Vagina (tissue), 2 donors: Measurements from ENCODE around the gene CFAP46. TPM values are rescaled to one million over a fixed set of nuclear protein-coding genes. Genes with fewer than 3 reads are reported as not detected.

Experiments used
- DNase-seq, 2 donors: peaks; one replicate each; pipeline ENCODE4 v3.0.0-alpha.2; 2017; ENCODE audit errors: extremely low spot score in 2 of 2
- H3K27ac ChIP-seq: fragments of 200-600 bp; sonication (generic); one replicate; pipeline ENCODE4 v1.5.1; 2019
- H3K27me3 ChIP-seq: fragments of 200-600 bp; sonication (generic); one replicate; pipeline ENCODE4 v1.5.1; 2019
- H3K36me3 ChIP-seq, 2 donors: fragments of 200-600 bp; sonication (generic); one replicate each; pipeline ENCODE4 v1.5.1; 2017 to 2019
- H3K4me1 ChIP-seq: fragments of 200-600 bp; sonication (generic); one replicate; pipeline ENCODE4 v1.5.1; 2019
- H3K4me3 ChIP-seq, 2 donors: fragments of 200-600 bp; sonication (generic); 1 replicate in 1 of 2; 2 replicates in 1 of 2; pipeline ENCODE4 v1.5.1; 2016 to 2019
- H3K9me3 ChIP-seq: fragments of 200-600 bp; sonication (generic); one replicate; pipeline ENCODE4 v1.5.1; 2019
- POLR2A ChIP-seq, 2 donors: fragments of 450-650 bp; IDR thresholded peaks; one replicate each; pipeline ENCODE4 v1.6.1; 2017; ENCODE audit warnings: antibody characterized with exemption in 2 of 2, mild to moderate bottlenecking in 2 of 2, moderate library complexity in 2 of 2
- POLR2AphosphoS5 ChIP-seq, 2 donors: sonication (generic); formaldehyde crosslinking; IDR thresholded peaks; one replicate each; pipeline ENCODE4 v1.9.0; 2017; ENCODE audit warnings: antibody characterized with exemption in 2 of 2, mild to moderate bottlenecking in 2 of 2, low read depth in 1 of 2; ENCODE audit not compliant: insufficient read depth in 1 of 2
- intact Hi-C: fragments of 100-400 bp; cut with DNase I; formaldehyde crosslinking; loops from one replicate; pipeline ENCODE4 v1.15.1; 2023
- total RNA-seq: library from RNA; depleted of rRNA; stranded (reverse); fragments of >200 nt; gene quantifications from one replicate; pipeline ENCODE4 v1.2.3, GENCODE V29; 2016
- TF ChIP-seq, protein P1 (sequence below), 3 experiments: fragments of 450-650 bp in 2 of 3; fragments of 200-600 bp in 1 of 3; sonication (generic) in 1 of 3; IDR thresholded peaks; one replicate each; pipeline ENCODE4 v1.5.1; 2017 to 2019; ENCODE audit warnings: antibody characterized with exemption in 3 of 3, mild to moderate bottlenecking in 2 of 3, moderate library complexity in 2 of 3

The CFAP46 gene
- total RNA-seq, 1 donor from 2014 or later: not detected

DNA sequence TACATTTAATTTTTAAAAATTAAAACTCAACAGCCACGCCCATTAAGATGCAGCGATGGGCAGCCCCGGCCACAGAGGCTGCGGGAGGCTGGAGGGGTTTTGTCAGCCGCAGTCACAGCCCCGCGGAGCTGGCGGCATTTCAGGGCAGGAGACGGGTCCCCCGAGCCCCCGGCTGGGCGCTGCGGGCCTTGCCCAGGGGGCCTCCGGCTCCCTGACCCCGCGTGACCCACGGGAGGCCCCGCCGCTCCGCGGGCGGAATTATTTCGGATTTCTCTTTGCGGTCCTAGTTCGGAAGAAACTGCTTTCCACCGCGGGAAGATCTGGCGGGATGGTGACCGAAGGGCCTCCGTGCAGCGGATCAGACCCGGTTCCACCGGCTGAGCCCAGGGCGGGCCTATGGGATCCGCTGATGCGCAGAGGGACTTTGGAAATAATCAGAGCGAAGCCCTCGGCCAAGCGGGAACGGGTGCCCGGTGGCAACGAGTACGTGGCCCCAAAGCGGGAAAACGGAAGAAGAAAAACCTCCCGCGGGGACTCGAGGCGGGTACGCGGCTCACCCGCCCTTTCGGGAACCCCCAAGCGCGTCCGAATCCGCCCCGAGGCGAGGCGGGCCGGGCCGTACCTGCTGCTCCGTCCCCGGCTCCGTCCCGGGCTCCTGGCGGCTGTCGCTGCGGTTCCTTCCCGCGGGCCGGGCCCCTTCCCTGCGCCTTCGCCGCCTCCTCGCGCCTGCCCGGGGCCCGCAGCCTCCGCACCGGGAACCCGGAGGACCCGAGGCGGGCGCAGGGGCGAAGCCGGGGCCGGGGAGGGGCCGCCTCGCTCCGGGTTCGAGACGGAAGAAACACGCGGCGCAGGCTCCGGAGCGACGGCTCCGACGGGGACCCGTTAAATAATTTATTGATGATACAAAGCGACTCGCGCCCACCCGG lies 158.2 kb downstream of the CFAP46 start:
- no peak for DNase-seq
- TF ChIP-seq, protein P1, sequence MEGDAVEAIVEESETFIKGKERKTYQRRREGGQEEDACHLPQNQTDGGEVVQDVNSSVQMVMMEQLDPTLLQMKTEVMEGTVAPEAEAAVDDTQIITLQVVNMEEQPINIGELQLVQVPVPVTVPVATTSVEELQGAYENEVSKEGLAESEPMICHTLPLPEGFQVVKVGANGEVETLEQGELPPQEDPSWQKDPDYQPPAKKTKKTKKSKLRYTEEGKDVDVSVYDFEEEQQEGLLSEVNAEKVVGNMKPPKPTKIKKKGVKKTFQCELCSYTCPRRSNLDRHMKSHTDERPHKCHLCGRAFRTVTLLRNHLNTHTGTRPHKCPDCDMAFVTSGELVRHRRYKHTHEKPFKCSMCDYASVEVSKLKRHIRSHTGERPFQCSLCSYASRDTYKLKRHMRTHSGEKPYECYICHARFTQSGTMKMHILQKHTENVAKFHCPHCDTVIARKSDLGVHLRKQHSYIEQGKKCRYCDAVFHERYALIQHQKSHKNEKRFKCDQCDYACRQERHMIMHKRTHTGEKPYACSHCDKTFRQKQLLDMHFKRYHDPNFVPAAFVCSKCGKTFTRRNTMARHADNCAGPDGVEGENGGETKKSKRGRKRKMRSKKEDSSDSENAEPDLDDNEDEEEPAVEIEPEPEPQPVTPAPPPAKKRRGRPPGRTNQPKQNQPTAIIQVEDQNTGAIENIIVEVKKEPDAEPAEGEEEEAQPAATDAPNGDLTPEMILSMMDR (IDR thresholded peaks at IDR 0.05): no peak
- TF ChIP-seq POLR2AphosphoS5 (IDR thresholded peaks at IDR 0.05; ENCODE audit: insufficient read depth in 1 of 2, low read depth in 1 of 2) (no peak), POLR2A (IDR thresholded peaks at IDR 0.05) (no peak)
- intact Hi-C loops: no loop called here
- Histone ChIP-seq H3K9me3 (no peaks in the 10 kb centered on the region), H3K4me1 (peaks cover 22% of the 10 kb centered on the region), H3K27ac (no peak overlapping the region), H3K27me3 (peaks cover 5% of the 10 kb centered on the region), H3K4me3 (no peak overlapping the region), H3K36me3 (peaks cover 0 to 31% of the 10 kb centered on the region in 2 donors)

DNA sequence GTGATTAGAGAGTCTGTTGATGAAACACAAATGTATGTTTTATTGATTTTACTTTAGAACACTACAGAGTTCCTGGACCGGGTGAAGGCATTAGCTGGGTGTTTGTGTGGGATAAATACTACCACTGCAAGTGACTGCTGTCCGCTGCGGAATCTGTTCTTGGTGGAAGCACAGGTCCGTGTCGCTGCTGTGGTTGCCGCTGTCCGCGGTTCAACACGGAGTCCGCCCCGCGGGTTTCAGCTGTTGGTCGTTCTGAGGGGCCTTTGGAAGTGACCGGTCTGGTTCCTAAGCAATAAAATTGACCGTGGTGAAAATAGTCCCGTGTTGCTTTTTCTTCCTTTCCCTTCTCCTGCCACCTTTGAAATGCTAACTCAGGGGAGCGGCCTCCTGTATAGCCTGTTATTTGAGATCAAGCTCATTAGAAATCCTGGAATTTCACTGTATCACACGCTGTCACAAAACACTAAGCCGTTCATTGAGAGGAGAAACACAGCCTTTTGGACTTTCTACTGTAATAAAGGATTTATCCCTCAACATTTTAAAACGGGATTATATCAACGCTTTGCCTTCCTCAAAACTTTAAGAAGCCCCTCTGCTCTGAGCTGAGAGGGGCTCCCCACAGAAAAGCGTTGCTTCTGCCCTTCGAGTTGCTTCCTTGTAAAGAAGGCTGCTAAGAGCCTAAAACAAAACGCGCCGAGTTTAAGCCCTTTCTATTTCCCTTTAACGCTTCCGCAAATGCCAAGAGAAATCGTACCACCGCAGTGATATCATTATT lies 159.0 kb downstream of the CFAP46 start:
- Histone ChIP-seq H3K36me3 (peaks cover 0 to 40% of the 10 kb centered on the region in 2 donors), H3K27ac (no peak overlapping the region), H3K9me3 (no peaks in the 10 kb centered on the region), H3K4me3 (no peak overlapping the region), H3K4me1 (peaks cover 22% of the 10 kb centered on the region), H3K27me3 (peaks cover 5% of the 10 kb centered on the region)
- intact Hi-C loops: no loop called here
- TF ChIP-seq POLR2AphosphoS5 (IDR thresholded peaks at IDR 0.05; ENCODE audit: insufficient read depth in 1 of 2, low read depth in 1 of 2) (no peak), POLR2A (IDR thresholded peaks at IDR 0.05) (no peak)
- TF ChIP-seq, protein P1 (IDR thresholded peaks at IDR 0.05): no peak
- DNase-seq: no peak

DNA sequence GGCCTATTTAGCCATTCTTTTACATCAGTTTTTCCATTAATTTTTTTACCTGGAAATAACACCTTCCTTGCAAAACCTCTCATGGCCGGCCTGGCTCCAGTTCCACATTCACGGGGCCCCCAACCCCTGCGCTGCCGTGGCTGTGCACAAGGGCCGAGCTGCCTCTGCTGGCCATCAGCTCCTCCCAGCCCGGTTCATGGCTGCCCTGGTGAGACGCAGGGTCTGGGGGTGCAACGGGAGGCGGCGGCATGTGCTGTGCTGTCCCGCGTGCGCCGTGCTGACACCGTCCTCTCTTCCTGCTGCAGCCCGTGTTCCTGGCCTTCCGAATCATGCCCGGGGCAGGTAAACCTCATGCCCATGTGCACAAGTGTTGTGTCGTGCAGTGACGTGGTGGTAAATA lies 160.8 kb downstream of the CFAP46 start:
- no peak for TF ChIP-seq POLR2A (IDR thresholded peaks at IDR 0.05)
- TF ChIP-seq POLR2AphosphoS5 (IDR thresholded peaks at IDR 0.05; ENCODE audit: insufficient read depth in 1 of 2, low read depth in 1 of 2): no peak
- TF ChIP-seq, protein P1 (IDR thresholded peaks at IDR 0.05): no peak
- intact Hi-C loops: no loop called here
- H3K27me3 ChIP-seq: peaks cover 5% of the 10 kb centered on the region
- DNase-seq: no peak
- peaks cover 0 to 40% of the 10 kb centered on the region in 2 donors for H3K36me3 ChIP-seq
- H3K4me1 ChIP-seq: peaks cover 4% of the 10 kb centered on the region
- H3K9me3 ChIP-seq: no peaks in the 10 kb centered on the region
- H3K4me3 ChIP-seq: no peak overlapping the region
- H3K27ac ChIP-seq: no peak overlapping the region

DNA sequence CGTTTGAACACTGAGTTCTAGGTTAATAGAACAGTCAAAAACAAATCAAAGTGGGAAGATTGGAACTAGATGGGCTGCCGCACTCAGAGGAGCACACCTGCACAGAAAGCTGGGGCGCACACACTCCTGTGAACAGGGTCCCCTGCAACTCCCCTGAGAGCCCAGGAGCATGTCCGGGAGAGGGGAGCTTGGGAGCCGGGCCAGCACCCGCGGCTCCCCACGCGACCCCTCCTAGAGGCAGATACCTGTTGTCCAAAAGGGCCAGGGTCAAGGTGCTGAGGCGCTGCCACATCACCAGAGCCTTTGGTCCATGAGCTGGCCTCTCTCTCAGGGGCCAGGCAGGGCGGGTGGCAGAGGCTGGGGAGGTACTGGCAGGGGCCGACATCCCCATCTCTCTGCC lies 162.0 kb downstream of the CFAP46 start:
- Histone ChIP-seq H3K27me3 (peaks cover 5% of the 10 kb centered on the region), H3K9me3 (no peaks in the 10 kb centered on the region), H3K27ac (no peak overlapping the region), H3K36me3 (peaks cover 0 to 40% of the 10 kb centered on the region in 2 donors), H3K4me3 (no peak overlapping the region), H3K4me1 (no peaks in the 10 kb centered on the region)
- TF ChIP-seq POLR2A (IDR thresholded peaks at IDR 0.05): no peak
- DNase-seq: no peak
- intact Hi-C loops: no loop called here

DNA sequence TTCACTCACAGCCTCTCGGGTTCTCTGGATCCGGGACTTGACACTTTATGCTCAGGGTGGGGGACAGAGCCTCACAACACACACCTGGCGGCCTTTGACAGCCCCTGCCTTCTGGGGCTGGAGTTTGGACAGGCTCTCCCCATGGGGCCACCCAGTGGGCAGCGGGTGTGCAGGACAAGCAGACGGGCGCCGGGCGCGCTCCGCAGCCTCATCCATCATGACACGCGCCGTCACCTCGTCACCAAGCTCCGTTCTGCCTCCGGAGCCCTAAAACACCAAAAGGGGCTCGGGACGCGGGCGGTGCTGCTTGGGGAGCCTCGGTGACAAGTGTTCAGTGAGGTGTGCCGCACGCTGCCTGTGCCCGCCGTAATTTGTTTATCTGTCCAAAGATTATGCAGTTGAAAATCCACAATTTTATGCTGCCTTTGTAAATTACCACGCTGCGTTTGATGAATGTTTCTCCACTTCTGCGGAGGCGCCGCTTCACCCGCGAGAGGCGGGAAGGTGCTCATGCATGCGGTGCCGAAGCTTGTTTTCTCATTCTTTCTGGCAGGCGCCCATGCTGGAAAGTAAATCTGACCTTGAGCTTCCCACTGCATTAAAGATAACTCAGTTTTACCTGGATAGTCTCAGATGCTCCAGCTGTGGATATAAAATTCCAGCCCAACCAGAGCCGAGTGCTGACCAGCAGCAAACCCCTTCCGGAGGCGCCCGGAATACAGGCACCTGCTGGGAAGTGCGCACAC lies 162.6 kb downstream of the CFAP46 start:
- Histone ChIP-seq H3K27ac (no peak overlapping the region), H3K4me3 (no peak overlapping the region), H3K4me1 (no peaks in the 10 kb centered on the region), H3K27me3 (peaks cover 5% of the 10 kb centered on the region), H3K9me3 (no peaks in the 10 kb centered on the region), H3K36me3 (peaks cover 0 to 40% of the 10 kb centered on the region in 2 donors)
- DNase-seq: no peak
- intact Hi-C loops: no loop called here
- TF ChIP-seq POLR2AphosphoS5 (IDR thresholded peaks at IDR 0.05; ENCODE audit: insufficient read depth in 1 of 2, low read depth in 1 of 2) (no peak), POLR2A (IDR thresholded peaks at IDR 0.05) (no peak)
- TF ChIP-seq, protein P1 (IDR thresholded peaks at IDR 0.05): no peak
